ENCODE data around the gene ATP6AP1. TPM values are rescaled to one million over a fixed set of nuclear protein-coding genes. Genes with fewer than 3 reads are reported as not detected.
A peak's percentile ranks its signal among the peaks of the same experiment; 100 is the strongest.

Gene ATP6AP1
- total and polyA plus RNA-seq, 9 of the 15 experiments (the other 6 are each of a cell fraction or from before 2014, with no cell fraction given): 8.3 to 90.5 (median 52.9) TPM

DNA sequence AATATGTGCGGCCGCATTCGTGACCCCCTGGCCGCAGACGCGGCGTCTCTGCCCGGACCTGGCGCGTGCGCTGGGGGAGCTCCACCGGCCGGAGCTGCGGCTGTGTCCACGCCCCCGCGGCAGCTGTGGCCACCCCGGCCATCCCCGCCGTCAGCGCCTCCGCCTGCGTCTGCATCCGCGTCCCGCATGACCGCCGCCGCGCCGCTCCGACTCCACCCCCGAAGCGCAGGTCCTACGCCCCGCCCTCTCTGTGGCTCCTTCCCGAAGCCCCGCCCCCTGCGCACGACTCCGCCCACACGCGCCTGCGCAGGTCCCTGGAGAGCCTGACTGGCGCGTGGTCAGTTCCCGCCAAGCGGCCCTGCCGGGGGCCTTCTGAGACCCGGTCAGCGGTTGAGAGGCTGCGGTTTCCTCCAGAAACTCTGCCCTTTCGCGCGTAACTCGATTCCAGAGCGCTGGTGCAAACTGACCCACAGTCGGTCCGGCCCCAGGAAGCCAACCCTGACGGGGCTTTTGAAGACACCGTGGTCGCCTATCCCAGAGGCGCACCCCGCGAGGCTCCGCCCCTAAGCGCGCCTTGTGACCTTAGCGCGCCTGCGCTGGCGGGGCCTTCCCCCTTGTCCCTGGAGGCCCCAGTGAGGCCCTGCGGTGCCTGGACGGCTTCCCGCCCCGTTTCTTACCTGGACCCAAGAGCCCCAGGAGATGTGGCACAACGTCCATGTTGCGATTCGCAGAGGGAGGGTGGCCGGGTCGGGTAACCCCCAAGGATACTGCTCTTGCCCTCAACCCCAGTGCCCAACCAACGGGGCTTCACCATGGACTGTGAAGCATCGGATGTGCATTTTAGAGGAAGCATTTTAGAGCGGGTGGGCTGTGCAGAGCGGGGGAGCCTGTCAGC is 50.5 kb downstream of the ATP6AP1 start, which contains the start of gene LAGE3 (continued):
- TF ChIP-seq, protein P1, sequence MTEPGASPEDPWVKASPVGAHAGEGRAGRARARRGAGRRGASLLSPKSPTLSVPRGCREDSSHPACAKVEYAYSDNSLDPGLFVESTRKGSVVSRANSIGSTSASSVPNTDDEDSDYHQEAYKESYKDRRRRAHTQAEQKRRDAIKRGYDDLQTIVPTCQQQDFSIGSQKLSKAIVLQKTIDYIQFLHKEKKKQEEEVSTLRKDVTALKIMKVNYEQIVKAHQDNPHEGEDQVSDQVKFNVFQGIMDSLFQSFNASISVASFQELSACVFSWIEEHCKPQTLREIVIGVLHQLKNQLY (CRISPR knock-in tag; conservative IDR thresholded peaks at IDR 0.05): no peak
- 0 out of 2 replicates have a peak, but pooled peaks have one; percentile 22 for TF ChIP-seq HSF4 (CRISPR knock-in tag; IDR thresholded peaks at IDR 0.05; ENCODE audit: borderline replicate concordance)
- TF ChIP-seq POLR2G (IDR thresholded peaks at IDR 0.05; ENCODE audit: low read depth, low read length): peak; percentile 93
- TF ChIP-seq, protein P2, sequence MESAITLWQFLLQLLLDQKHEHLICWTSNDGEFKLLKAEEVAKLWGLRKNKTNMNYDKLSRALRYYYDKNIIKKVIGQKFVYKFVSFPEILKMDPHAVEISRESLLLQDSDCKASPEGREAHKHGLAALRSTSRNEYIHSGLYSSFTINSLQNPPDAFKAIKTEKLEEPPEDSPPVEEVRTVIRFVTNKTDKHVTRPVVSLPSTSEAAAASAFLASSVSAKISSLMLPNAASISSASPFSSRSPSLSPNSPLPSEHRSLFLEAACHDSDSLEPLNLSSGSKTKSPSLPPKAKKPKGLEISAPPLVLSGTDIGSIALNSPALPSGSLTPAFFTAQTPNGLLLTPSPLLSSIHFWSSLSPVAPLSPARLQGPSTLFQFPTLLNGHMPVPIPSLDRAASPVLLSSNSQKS (CRISPR knock-in tag; IDR thresholded peaks at IDR 0.05): no peak
- TF ChIP-seq, protein P3, sequence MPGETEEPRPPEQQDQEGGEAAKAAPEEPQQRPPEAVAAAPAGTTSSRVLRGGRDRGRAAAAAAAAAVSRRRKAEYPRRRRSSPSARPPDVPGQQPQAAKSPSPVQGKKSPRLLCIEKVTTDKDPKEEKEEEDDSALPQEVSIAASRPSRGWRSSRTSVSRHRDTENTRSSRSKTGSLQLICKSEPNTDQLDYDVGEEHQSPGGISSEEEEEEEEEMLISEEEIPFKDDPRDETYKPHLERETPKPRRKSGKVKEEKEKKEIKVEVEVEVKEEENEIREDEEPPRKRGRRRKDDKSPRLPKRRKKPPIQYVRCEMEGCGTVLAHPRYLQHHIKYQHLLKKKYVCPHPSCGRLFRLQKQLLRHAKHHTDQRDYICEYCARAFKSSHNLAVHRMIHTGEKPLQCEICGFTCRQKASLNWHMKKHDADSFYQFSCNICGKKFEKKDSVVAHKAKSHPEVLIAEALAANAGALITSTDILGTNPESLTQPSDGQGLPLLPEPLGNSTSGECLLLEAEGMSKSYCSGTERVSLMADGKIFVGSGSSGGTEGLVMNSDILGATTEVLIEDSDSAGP (CRISPR knock-in tag; IDR thresholded peaks at IDR 0.05): no peak
- peak; percentile 96 for TF ChIP-seq EP400 (IDR thresholded peaks at IDR 0.05)
- TF ChIP-seq ZNF561 (CRISPR knock-in tag; conservative IDR thresholded peaks at IDR 0.05): no peak
- peak; percentile 28; the same call in 1 of the 2 replicates for TF ChIP-seq KLF6 (CRISPR knock-in tag; IDR thresholded peaks at IDR 0.05; ENCODE audit: borderline replicate concordance)
- no peak; the same call in 1 of the 2 replicates for TF ChIP-seq POLR2AphosphoS5 (IDR thresholded peaks at IDR 0.05; ENCODE audit: control insufficient read depth, insufficient read depth, low read depth, low read length)
- no peak for TF ChIP-seq ZNF696 (CRISPR knock-in tag; conservative IDR thresholded peaks at IDR 0.05)
- TF ChIP-seq, protein P4, sequence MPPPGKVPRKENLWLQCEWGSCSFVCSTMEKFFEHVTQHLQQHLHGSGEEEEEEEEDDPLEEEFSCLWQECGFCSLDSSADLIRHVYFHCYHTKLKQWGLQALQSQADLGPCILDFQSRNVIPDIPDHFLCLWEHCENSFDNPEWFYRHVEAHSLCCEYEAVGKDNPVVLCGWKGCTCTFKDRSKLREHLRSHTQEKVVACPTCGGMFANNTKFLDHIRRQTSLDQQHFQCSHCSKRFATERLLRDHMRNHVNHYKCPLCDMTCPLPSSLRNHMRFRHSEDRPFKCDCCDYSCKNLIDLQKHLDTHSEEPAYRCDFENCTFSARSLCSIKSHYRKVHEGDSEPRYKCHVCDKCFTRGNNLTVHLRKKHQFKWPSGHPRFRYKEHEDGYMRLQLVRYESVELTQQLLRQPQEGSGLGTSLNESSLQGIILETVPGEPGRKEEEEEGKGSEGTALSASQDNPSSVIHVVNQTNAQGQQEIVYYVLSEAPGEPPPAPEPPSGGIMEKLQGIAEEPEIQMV (tag; conservative IDR thresholded peaks at IDR 0.05; ENCODE audit: low read depth): no peak
- no peak for TF ChIP-seq CBX2 (IDR thresholded peaks at IDR 0.05; ENCODE audit: insufficient read depth, low read length, poor library complexity, severe bottlenecking)
- TF ChIP-seq SP2 (IDR thresholded peaks at IDR 0.05; ENCODE audit: extremely low read depth, low read depth, low read length, poor library complexity, severe bottlenecking): no peak
- TF ChIP-seq BCOR (IDR thresholded peaks at IDR 0.05): no peak
- no peak for TF ChIP-seq ARID2 (IDR thresholded peaks at IDR 0.05)
- TF ChIP-seq DDX20 (tag; IDR thresholded peaks at IDR 0.05; ENCODE audit: low read depth): no peak
- TF ChIP-seq, protein P5, sequence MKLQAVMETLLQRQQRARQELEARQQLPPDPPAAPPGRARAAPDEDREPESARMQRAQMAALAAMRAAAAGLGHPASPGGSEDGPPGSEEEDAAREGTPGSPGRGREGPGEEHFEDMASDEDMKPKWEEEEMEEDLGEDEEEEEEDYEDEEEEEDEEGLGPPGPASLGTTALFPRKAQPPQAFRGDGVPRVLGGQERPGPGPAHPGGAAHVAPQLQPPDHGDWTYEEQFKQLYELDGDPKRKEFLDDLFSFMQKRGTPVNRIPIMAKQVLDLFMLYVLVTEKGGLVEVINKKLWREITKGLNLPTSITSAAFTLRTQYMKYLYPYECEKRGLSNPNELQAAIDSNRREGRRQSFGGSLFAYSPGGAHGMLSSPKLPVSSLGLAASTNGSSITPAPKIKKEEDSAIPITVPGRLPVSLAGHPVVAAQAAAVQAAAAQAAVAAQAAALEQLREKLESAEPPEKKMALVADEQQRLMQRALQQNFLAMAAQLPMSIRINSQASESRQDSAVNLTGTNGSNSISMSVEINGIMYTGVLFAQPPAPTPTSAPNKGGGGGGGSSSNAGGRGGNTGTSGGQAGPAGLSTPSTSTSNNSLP (IDR thresholded peaks at IDR 0.05; ENCODE audit: borderline replicate concordance, low read depth, low read length): no peak
- TF ChIP-seq PML (IDR thresholded peaks at IDR 0.05; ENCODE audit: low read length): no peak; the same call in 1 of the 2 replicates

Measured in K562 (cell line).